ENCODE measurements around the gene NIPAL1.

Gene NIPAL1

DNA sequence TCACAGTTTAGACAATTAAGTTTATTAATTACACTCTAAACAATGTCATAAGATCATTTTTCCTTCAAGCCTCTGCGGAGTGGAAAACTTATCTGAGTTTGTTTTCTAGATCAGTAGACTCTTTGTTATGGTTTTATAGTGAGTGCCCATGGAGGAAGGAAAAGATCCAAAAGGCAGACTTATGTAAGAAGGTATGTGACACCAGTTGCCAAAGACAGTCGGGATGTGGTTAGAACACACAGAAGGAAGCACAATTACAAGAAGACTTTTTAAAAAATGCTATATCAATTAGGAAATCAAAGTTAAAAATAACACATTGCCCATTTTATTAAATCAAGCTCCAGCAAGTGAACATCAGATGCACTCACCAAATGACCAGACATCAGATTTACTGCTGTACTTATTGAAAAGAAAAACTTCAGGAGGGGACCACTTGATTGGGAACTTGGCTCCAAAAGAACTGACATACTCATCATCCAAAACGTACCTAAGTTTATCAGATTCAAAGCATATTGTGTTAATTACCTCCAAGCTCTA is 57.1 kb downstream of the NIPAL1 start:
- no peak for TF ChIP-seq YY1 (IDR thresholded peaks at IDR 0.05; ENCODE audit: low read depth)
- TF ChIP-seq REST (IDR thresholded peaks at IDR 0.05; ENCODE audit: low read depth), result no peak
- TF ChIP-seq NFIC (IDR thresholded peaks at IDR 0.05), result no peak
- no peak for TF ChIP-seq TCF12 (IDR thresholded peaks at IDR 0.05; ENCODE audit: low read depth)
- TF ChIP-seq CEBPB (IDR thresholded peaks at IDR 0.05), result no peak
- TF ChIP-seq EGR1 (IDR thresholded peaks at IDR 0.05), result no peak
- TF ChIP-seq TAF1 (IDR thresholded peaks at IDR 0.05; ENCODE audit: low read depth), result no peak
- TF ChIP-seq ZBTB7A (IDR thresholded peaks at IDR 0.05; ENCODE audit: low read depth), result no peak
- TF ChIP-seq RAD21 (IDR thresholded peaks at IDR 0.05; ENCODE audit: low read depth), result no peak
- TF ChIP-seq CREB1 (IDR thresholded peaks at IDR 0.05; ENCODE audit: low read depth), result no peak
- TF ChIP-seq, protein P1, sequence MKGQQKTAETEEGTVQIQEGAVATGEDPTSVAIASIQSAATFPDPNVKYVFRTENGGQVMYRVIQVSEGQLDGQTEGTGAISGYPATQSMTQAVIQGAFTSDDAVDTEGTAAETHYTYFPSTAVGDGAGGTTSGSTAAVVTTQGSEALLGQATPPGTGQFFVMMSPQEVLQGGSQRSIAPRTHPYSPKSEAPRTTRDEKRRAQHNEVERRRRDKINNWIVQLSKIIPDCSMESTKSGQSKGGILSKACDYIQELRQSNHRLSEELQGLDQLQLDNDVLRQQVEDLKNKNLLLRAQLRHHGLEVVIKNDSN (IDR thresholded peaks at IDR 0.05), result no peak
- TF ChIP-seq FOXM1 (IDR thresholded peaks at IDR 0.05; ENCODE audit: borderline replicate concordance, low read depth), result no peak
- no peak for TF ChIP-seq TEAD4 (IDR thresholded peaks at IDR 0.05)
- no peak for TF ChIP-seq MAX (IDR thresholded peaks at IDR 0.05)

DNA sequence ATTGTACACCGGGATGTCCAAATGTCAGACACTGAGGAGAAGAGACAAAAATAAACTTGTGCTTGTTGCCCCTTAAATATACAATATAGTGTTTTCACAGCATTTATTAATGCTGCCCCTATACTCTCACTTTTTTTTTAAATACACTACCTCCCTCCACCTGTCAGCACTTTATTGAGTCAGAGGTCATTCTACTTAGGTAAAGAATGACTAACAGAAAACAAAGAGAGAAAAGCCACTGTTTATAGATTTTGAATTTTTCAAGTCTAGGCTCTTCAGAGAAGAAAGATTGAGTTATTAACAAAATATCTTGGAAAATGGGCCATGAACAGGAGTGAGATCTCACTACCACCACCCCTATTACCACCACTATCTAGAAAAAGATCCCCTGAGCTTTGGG is 58.1 kb downstream of the NIPAL1 start:
- TF ChIP-seq TAF1 (IDR thresholded peaks at IDR 0.05; ENCODE audit: low read depth), result no peak
- TF ChIP-seq ZBTB7A (IDR thresholded peaks at IDR 0.05; ENCODE audit: low read depth), result no peak
- no peak for TF ChIP-seq YY1 (IDR thresholded peaks at IDR 0.05; ENCODE audit: low read depth)
- TF ChIP-seq EGR1 (IDR thresholded peaks at IDR 0.05), result no peak

GRCh38 chr4:48078425-48078824 is 61.9 kb downstream of the NIPAL1 start:
- TF ChIP-seq TEAD4 (IDR thresholded peaks at IDR 0.05) (no peak), EP300 (IDR thresholded peaks at IDR 0.05; ENCODE audit: borderline replicate concordance) (no peak), ZBTB7A (IDR thresholded peaks at IDR 0.05; ENCODE audit: low read depth) (no peak), CREB1 (IDR thresholded peaks at IDR 0.05; ENCODE audit: low read depth) (no peak), NFIC (IDR thresholded peaks at IDR 0.05) (no peak), EGR1 (IDR thresholded peaks at IDR 0.05) (no peak), FOXM1 (IDR thresholded peaks at IDR 0.05; ENCODE audit: borderline replicate concordance, low read depth) (no peak)

- no peak for TF ChIP-seq FOXM1 (IDR thresholded peaks at IDR 0.05; ENCODE audit: borderline replicate concordance, low read depth)
- TF ChIP-seq REST (IDR thresholded peaks at IDR 0.05; ENCODE audit: low read depth), result no peak
- TF ChIP-seq MAX (IDR thresholded peaks at IDR 0.05), result no peak
- no peak for TF ChIP-seq ZBTB7A (IDR thresholded peaks at IDR 0.05; ENCODE audit: low read depth)
- TF ChIP-seq TEAD4 (IDR thresholded peaks at IDR 0.05), result no peak
- TF ChIP-seq TAF1 (IDR thresholded peaks at IDR 0.05; ENCODE audit: low read depth), result no peak
- TF ChIP-seq CEBPB (IDR thresholded peaks at IDR 0.05), result no peak
- no peak for TF ChIP-seq EGR1 (IDR thresholded peaks at IDR 0.05)
- TF ChIP-seq EP300 (IDR thresholded peaks at IDR 0.05; ENCODE audit: borderline replicate concordance), result no peak
- no peak for TF ChIP-seq YY1 (IDR thresholded peaks at IDR 0.05; ENCODE audit: low read depth)
Measured at GRCh38 chr4:48078862-48079655, 62.5 kb downstream of the NIPAL1 start.

DNA sequence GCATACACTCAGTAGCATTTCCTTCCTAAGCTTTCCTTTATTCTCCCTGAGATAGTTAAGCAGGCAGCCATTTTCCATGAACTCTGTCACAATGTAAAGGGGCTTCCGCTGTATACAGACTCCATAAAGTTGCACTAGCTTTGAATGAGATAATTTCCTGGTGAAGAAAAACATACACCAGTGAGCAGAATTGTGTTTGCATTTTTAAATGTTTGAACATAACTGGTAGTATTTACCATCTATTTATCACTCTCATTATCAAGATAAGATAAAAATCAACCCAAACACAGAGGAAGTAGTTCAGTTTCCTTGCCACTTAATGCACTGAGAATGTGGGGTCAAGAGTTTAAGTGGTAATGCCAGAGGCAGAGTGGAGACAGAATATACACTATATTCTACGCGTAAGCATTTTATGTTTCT is 63.4 kb downstream of the NIPAL1 start:
- TF ChIP-seq EGR1 (IDR thresholded peaks at IDR 0.05) (no peak), CEBPB (IDR thresholded peaks at IDR 0.05) (no peak), FOXM1 (IDR thresholded peaks at IDR 0.05; ENCODE audit: borderline replicate concordance, low read depth) (no peak), EP300 (IDR thresholded peaks at IDR 0.05; ENCODE audit: borderline replicate concordance) (no peak), YY1 (IDR thresholded peaks at IDR 0.05; ENCODE audit: low read depth) (no peak), REST (IDR thresholded peaks at IDR 0.05; ENCODE audit: low read depth) (no peak), TCF12 (IDR thresholded peaks at IDR 0.05; ENCODE audit: low read depth) (no peak), TAF1 (IDR thresholded peaks at IDR 0.05; ENCODE audit: low read depth) (no peak), ZBTB7A (IDR thresholded peaks at IDR 0.05; ENCODE audit: low read depth) (no peak)
- TF ChIP-seq, protein P1 (IDR thresholded peaks at IDR 0.05), result no peak

All from Ishikawa (cell line).